Lower leg skin (tissue), 4 donors: ENCODE measurements around the gene PRDM16. TPM values are rescaled to one million over a fixed set of nuclear protein-coding genes. Genes with fewer than 3 reads are reported as not detected.

Experiments used
- DNase-seq, 2 donors: peaks; one replicate each; pipeline ENCODE4 v3.0.0-alpha.2; 2019; ENCODE audit warnings: low spot score in 2 of 2
- H3K4me3 ChIP-seq: fragments of 200-600 bp; sonication (generic); 2 replicates; pipeline ENCODE4 v1.5.1; 2017; ENCODE audit warnings: mild to moderate bottlenecking, low read depth; ENCODE audit not compliant: poor library complexity, severe bottlenecking
- CTCF ChIP-seq, 3 donors: fragments of 450-650 bp; IDR thresholded peaks; one replicate each; pipeline ENCODE4 v1.5.1; 2016; ENCODE audit warnings: antibody characterized with exemption in 3 of 3, mild to moderate bottlenecking in 3 of 3, moderate library complexity in 2 of 3
- POLR2A ChIP-seq, 2 donors: fragments of 450-650 bp; IDR thresholded peaks; one replicate each; pipeline ENCODE4 v1.6.1; 2016 to 2017; ENCODE audit warnings: antibody characterized with exemption in 2 of 2, mild to moderate bottlenecking in 1 of 2, moderate library complexity in 1 of 2
- WGBS, 2 donors: methylation state at CpG; one replicate each; pipeline ENCODE4 v1.1.5; 2018; 5-methylcytosine and 5-hydroxymethylcytosine counted together
- intact Hi-C: fragments of 100-400 bp; cut with DNase I; formaldehyde crosslinking; loops from one replicate; pipeline ENCODE4 v1.15.0; 2023; ENCODE audit warnings: low total_unique reads
- total RNA-seq, 4 donors: library from RNA; depleted of rRNA; stranded (reverse); fragments of >200 nt; gene quantifications; one replicate each; pipeline ENCODE4 v1.1.0, GENCODE V29; 2016

The PRDM16 gene
- total RNA-seq, 4 donors from 2014 or later, result 0.08 to 0.91 (median 0.56) TPM; not detected in 1

- DNase-seq, result no peak
- 59 to 62% methylated on average over 22 of the region's 22 CpGs for WGBS, 2 donors
- intact Hi-C loops, result no loop called here
- H3K4me3 ChIP-seq, result no peak overlapping the region
- TF ChIP-seq POLR2A (IDR thresholded peaks at IDR 0.05), result no peak
- no peak for TF ChIP-seq CTCF (IDR thresholded peaks at IDR 0.05)
Measured at GRCh38 chr1:3365523-3366125, 296.6 kb downstream of the PRDM16 start.

GRCh38 chr1:3366126-3367051 lies 297.4 kb downstream of the PRDM16 start:
- no peak for TF ChIP-seq POLR2A (IDR thresholded peaks at IDR 0.05)
- TF ChIP-seq CTCF (IDR thresholded peaks at IDR 0.05), result no peak
- WGBS, 2 donors, result 56 to 62% methylated on average over 42 of the region's 42 CpGs
- intact Hi-C loops, result no loop called here
- H3K4me3 ChIP-seq, result no peak overlapping the region
- DNase-seq, result no peak

- intact Hi-C loops, result no loop called here
- no peak for DNase-seq
Measured at GRCh38 chr1:3367376-3367775, 298.4 kb downstream of the PRDM16 start.

GRCh38 chr1:3368059-3368458 lies 299.1 kb downstream of the PRDM16 start:
- intact Hi-C loops, result no loop called here
- no peak overlapping the region for H3K4me3 ChIP-seq
- DNase-seq, result no peak
- 75 to 77% methylated on average over 13 to 14 of the region's 14 CpGs for WGBS, 2 donors
- TF ChIP-seq POLR2A (IDR thresholded peaks at IDR 0.05) (no peak), CTCF (IDR thresholded peaks at IDR 0.05) (no peak)

More at GRCh38 chr1:3367376-3367775, 298.4 kb downstream of the PRDM16 start:
- H3K4me3 ChIP-seq, result no peak overlapping the region
- WGBS, 2 donors, result 74 to 77% methylated on average over 11 of the region's 11 CpGs
- no peak for TF ChIP-seq CTCF (IDR thresholded peaks at IDR 0.05)
- TF ChIP-seq POLR2A (IDR thresholded peaks at IDR 0.05), result no peak

GRCh38 chr1:3368711-3369445 lies 299.9 kb downstream of the PRDM16 start:
- no peak overlapping the region for H3K4me3 ChIP-seq
- DNase-seq, result no peak
- no peak for TF ChIP-seq CTCF (IDR thresholded peaks at IDR 0.05)
- TF ChIP-seq POLR2A (IDR thresholded peaks at IDR 0.05), result no peak
- 35 to 36% methylated on average over 16 of the region's 16 CpGs for WGBS, 2 donors
- intact Hi-C loops, result no loop called here
